GM10266 (cell line): ENCODE results near the gene DNM3.
"Not testable (repeated sequence)": the region's sequence is repeated elsewhere in the genome, so short reads cannot be mapped to it uniquely, and the experiment has no call there.

Source experiments
- DNase-seq: peaks from one replicate; pipeline ENCODE4 v3.0.0; 2012; ENCODE audit errors: extremely low spot score
- TF ChIP-seq, protein P1 (sequence below): IDR thresholded peaks from 2 replicates; pipeline ENCODE4 v1.5.1; 2012; ENCODE audit warnings: mild to moderate bottlenecking, low read depth; ENCODE audit not compliant: control insufficient read depth, insufficient read depth; ENCODE audit errors: missing control alignments

DNM3 gene

DNA sequence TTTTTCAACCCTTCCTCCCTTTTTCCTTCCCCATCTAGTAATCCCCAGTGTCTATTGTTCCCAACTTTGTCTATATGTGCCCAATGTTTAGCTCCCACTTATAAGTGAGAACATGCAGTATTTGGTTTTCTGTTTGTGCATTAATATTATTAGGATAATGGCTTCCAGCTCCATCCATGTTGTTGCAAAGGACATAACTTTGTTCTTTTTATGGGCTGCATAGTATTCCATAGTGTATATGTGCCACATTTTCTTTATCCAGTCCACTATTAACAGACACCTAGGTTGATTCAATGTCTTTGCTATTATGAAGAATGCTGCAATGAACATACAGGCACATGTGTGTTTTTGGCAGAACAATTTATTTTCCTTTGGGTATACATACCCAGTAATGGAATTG, 458.2 kb downstream of the DNM3 start:
- no peak for DNase-seq
- TF ChIP-seq, protein P1, sequence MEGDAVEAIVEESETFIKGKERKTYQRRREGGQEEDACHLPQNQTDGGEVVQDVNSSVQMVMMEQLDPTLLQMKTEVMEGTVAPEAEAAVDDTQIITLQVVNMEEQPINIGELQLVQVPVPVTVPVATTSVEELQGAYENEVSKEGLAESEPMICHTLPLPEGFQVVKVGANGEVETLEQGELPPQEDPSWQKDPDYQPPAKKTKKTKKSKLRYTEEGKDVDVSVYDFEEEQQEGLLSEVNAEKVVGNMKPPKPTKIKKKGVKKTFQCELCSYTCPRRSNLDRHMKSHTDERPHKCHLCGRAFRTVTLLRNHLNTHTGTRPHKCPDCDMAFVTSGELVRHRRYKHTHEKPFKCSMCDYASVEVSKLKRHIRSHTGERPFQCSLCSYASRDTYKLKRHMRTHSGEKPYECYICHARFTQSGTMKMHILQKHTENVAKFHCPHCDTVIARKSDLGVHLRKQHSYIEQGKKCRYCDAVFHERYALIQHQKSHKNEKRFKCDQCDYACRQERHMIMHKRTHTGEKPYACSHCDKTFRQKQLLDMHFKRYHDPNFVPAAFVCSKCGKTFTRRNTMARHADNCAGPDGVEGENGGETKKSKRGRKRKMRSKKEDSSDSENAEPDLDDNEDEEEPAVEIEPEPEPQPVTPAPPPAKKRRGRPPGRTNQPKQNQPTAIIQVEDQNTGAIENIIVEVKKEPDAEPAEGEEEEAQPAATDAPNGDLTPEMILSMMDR: no peak

- not testable (repeated sequence) for DNase-seq
Observed at GRCh38 chr1:172307508-172307907, 466.2 kb downstream of the DNM3 start.

GRCh38 chr1:172308142-172308541, 466.8 kb downstream of the DNM3 start:
- DNase-seq: no peak
- TF ChIP-seq, protein P1: no peak

GRCh38 chr1:172308577-172308976, 467.3 kb downstream of the DNM3 start:
- TF ChIP-seq, protein P1: no peak
- DNase-seq: no peak

- TF ChIP-seq, protein P1: no peak
- DNase-seq: no peak
Observed at GRCh38 chr1:172320733-172321132, 479.4 kb downstream of the DNM3 start.

- TF ChIP-seq, protein P1: no peak
- DNase-seq: no peak
Observed at GRCh38 chr1:172321451-172321850, 480.2 kb downstream of the DNM3 start.

DNA sequence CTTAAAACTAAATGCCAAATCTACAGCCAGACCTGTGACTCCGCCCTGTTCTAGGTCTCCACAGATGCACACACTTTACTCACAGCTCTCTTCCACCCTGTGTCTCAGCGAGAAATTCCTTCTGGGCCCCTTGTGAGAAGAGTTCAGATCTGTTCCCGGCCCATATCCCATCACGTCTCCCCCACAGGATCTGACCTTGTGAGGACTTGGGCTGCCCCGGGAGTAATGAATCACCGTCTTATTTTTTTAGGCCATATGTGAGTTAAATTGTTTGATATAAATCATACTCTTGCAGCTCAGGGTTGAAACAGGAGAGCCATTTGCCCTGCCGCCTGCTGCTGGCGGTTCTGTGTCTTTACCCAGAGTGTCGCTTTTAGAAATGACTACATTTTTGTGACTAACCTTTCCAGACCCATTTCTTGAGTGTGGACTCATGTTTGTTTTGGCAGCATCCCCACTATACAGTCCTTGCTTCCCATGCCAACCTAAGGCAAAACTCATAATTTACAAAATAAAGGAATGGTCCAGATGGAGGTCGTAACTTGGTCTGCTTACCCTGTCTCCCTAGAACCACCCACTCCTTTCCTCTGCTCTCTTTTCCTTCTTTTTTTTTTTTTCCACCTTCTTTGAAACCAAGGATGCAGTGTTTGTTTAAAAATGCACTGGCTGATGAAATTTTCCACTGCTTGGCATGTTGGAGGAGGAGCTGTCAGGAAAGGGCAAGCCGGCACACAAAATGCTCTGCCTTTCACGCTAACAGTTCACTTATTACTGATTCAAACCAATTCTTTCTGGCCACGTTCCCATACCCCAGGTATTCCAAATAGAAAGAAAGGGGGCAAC, 481.1 kb downstream of the DNM3 start:
- TF ChIP-seq, protein P1: no peak
- no peak for DNase-seq
